ENCODE data around the gene TMEM150B.

Gene TMEM150B

GRCh38 chr19:55366790-55367189 is 41.6 kb upstream of the TMEM150B start:
- H3K9me3 ChIP-seq (ENCODE audit: control insufficient read depth in 1 of 2, low read length in 2 of 2) = no peaks in the 10 kb centered on the region
- H3K4me3 ChIP-seq (ENCODE audit: low read depth in 1 of 2, low read length in 2 of 2) = no peak overlapping the region
- no peaks in the 10 kb centered on the region for H3K36me3 ChIP-seq (ENCODE audit: control insufficient read depth in 1 of 2, insufficient read depth in 2 of 2, low read length in 2 of 2)
- no peak overlapping the region for H3K27ac ChIP-seq (ENCODE audit: low read depth, low read length)
- H3K27me3 ChIP-seq (ENCODE audit: control insufficient read depth in 1 of 2, insufficient read depth in 2 of 2, low read length in 2 of 2) = peaks cover 27 to 29% of the 10 kb centered on the region in 2 donors
- no peak overlapping the region for H3K9ac ChIP-seq (ENCODE audit: low read depth in 1 of 2, low read length in 2 of 2)
- H3K4me1 ChIP-seq (ENCODE audit: control insufficient read depth in 1 of 2, insufficient read depth in 2 of 2, low read length in 2 of 2) = no peaks in the 10 kb centered on the region

DNA sequence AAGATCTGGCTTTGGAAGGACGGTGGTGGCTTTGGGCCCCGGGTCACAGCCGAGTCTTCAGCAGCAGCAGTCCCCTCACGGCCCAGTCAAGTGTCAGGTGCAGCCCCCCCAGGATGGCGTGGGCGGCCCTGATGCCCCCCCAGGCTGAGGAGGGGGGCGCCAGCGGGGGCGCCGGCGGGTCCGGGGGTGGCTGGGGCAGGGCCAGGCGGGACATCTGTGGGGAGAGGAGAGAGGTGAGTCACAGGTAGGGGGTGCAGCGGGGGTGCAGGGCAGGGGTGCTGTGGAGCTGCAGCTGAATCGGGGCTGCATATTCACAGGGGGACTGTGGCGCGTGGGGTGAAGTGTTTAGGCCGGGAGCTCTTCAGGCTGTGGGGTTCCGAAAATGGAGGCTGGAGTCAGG is 40.8 kb upstream of the TMEM150B start:
- no peak overlapping the region for H3K4me3 ChIP-seq (ENCODE audit: low read depth in 1 of 2, low read length in 2 of 2)
- H3K27me3 ChIP-seq (ENCODE audit: control insufficient read depth in 1 of 2, insufficient read depth in 2 of 2, low read length in 2 of 2) = peaks cover 24% of the 10 kb centered on the region in 2 donors
- H3K27ac ChIP-seq (ENCODE audit: low read depth, low read length) = no peak overlapping the region

GRCh38 chr19:55365245-55365644 is 40.1 kb upstream of the TMEM150B start:
- Histone ChIP-seq H3K36me3 (ENCODE audit: control insufficient read depth in 1 of 2, insufficient read depth in 2 of 2, low read length in 2 of 2) (no peaks in the 10 kb centered on the region), H3K9me3 (ENCODE audit: control insufficient read depth in 1 of 2, low read length in 2 of 2) (no peaks in the 10 kb centered on the region), H3K27me3 (ENCODE audit: control insufficient read depth in 1 of 2, insufficient read depth in 2 of 2, low read length in 2 of 2) (peaks cover 18 to 20% of the 10 kb centered on the region in 2 donors), H3K4me1 (ENCODE audit: control insufficient read depth in 1 of 2, insufficient read depth in 2 of 2, low read length in 2 of 2) (no peaks in the 10 kb centered on the region), H3K9ac (ENCODE audit: low read depth in 1 of 2, low read length in 2 of 2) (no peak overlapping the region), H3K4me3 (ENCODE audit: low read depth in 1 of 2, low read length in 2 of 2) (no peak overlapping the region), H3K27ac (ENCODE audit: low read depth, low read length) (no peak overlapping the region)

More for the DNA sequence above, 40.8 kb upstream of the TMEM150B start:
- Histone ChIP-seq H3K4me1 (ENCODE audit: control insufficient read depth in 1 of 2, insufficient read depth in 2 of 2, low read length in 2 of 2) (no peaks in the 10 kb centered on the region), H3K36me3 (ENCODE audit: control insufficient read depth in 1 of 2, insufficient read depth in 2 of 2, low read length in 2 of 2) (no peaks in the 10 kb centered on the region), H3K9me3 (ENCODE audit: control insufficient read depth in 1 of 2, low read length in 2 of 2) (no peaks in the 10 kb centered on the region), H3K9ac (ENCODE audit: low read depth in 1 of 2, low read length in 2 of 2) (no peak overlapping the region)

DNA sequence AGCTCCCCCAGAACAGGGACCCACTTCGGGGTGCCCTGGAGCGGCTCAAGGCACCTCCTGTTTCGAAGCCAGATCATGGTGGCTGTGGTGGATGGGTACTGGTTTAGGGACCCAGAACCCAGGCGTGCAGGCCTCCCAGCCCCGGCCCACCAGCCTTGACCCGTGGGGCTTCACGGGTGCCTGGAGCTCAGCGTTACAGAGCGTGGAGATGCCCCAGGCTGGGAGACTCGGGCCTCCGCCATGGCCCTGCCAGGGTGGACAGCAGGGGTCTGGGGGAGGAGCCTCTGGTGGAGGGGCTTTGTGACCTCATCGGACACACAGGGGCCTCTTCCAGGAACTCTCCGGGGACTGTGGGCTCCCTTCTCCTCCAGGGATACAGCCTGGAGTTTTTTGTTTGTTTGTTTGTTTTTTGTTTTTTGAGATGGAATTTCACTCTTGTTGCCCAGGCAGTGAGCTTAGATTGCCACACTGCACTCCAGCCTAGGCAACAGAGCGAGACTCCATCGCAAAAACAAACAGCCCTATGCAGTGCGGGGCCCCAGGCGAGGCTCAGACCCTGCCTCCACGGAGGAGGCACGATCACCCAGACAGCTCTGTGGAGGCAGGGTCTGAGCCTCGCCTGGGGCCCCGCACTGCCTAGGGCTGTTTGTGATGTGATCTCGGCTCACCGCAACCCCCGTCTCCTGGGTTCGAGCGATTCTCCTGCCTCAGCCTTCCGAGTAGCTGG is 38.0 kb upstream of the TMEM150B start, which contains the start of gene GARIN5B:
GARIN5B (minus strand) TSS at position 271 of the 727 bp plus-strand sequence; CDS start at position 77, 194 bp downstream.
- Histone ChIP-seq H3K4me3 (ENCODE audit: low read depth in 1 of 2, low read length in 2 of 2) (no peak within 1 kb of the TSS), H3K9me3 (ENCODE audit: control insufficient read depth in 1 of 2, low read length in 2 of 2) (no peaks in the 10 kb centered on the region), H3K27me3 (ENCODE audit: control insufficient read depth in 1 of 2, insufficient read depth in 2 of 2, low read length in 2 of 2) (peaks cover under 1 to 4% of the 10 kb centered on the region in 2 donors), H3K36me3 (ENCODE audit: control insufficient read depth in 1 of 2, insufficient read depth in 2 of 2, low read length in 2 of 2) (no peaks in the 10 kb centered on the region), H3K27ac (ENCODE audit: low read depth, low read length) (no peak within 1 kb of the TSS), H3K9ac (ENCODE audit: low read depth in 1 of 2, low read length in 2 of 2) (no peak within 1 kb of the TSS), H3K4me1 (ENCODE audit: control insufficient read depth in 1 of 2, insufficient read depth in 2 of 2, low read length in 2 of 2) (no peaks in the 10 kb centered on the region)

- no peaks in the 10 kb centered on the region for H3K9me3 ChIP-seq (ENCODE audit: control insufficient read depth in 1 of 2, low read length in 2 of 2)
- no peak overlapping the region for H3K9ac ChIP-seq (ENCODE audit: low read depth in 1 of 2, low read length in 2 of 2)
- H3K36me3 ChIP-seq (ENCODE audit: control insufficient read depth in 1 of 2, insufficient read depth in 2 of 2, low read length in 2 of 2) = no peaks in the 10 kb centered on the region
- no peak overlapping the region for H3K4me3 ChIP-seq (ENCODE audit: low read depth in 1 of 2, low read length in 2 of 2)
- no peaks in the 10 kb centered on the region for H3K4me1 ChIP-seq (ENCODE audit: control insufficient read depth in 1 of 2, insufficient read depth in 2 of 2, low read length in 2 of 2)
- no peak overlapping the region for H3K27ac ChIP-seq (ENCODE audit: low read depth, low read length)
- H3K27me3 ChIP-seq (ENCODE audit: control insufficient read depth in 1 of 2, insufficient read depth in 2 of 2, low read length in 2 of 2) = no peaks in the 10 kb centered on the region
Observed at GRCh38 chr19:55362174-55362989, 37.2 kb upstream of the TMEM150B start.

DNA sequence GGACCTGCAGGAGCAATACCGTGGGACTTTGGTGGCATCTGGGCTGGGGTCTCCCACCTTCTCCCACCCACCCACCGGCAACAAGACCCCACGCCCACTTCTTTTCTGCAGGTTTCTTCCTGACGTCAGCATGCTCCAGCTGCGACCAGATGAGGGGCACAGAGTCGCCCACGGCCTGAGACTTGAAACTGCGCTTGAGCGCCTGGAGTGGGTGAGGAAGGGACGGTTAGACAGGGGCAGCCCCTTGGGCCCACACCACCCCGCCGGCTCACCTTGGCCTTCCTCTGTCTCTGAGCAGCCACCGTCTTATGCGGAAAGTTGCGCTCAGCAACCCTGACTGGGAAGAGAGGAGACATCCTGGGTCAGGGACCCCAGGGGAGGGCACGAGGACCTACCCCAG is 35.8 kb upstream of the TMEM150B start:
- no peaks in the 10 kb centered on the region for H3K36me3 ChIP-seq (ENCODE audit: control insufficient read depth in 1 of 2, insufficient read depth in 2 of 2, low read length in 2 of 2)
- H3K27me3 ChIP-seq (ENCODE audit: control insufficient read depth in 1 of 2, insufficient read depth in 2 of 2, low read length in 2 of 2) = peaks cover 0 to 3% of the 10 kb centered on the region in 2 donors
- no peaks in the 10 kb centered on the region for H3K4me1 ChIP-seq (ENCODE audit: control insufficient read depth in 1 of 2, insufficient read depth in 2 of 2, low read length in 2 of 2)
- H3K27ac ChIP-seq (ENCODE audit: low read depth, low read length) = no peak overlapping the region
- H3K4me3 ChIP-seq (ENCODE audit: low read depth in 1 of 2, low read length in 2 of 2) = no peak overlapping the region
- H3K9me3 ChIP-seq (ENCODE audit: control insufficient read depth in 1 of 2, low read length in 2 of 2) = no peaks in the 10 kb centered on the region
- no peak overlapping the region for H3K9ac ChIP-seq (ENCODE audit: low read depth in 1 of 2, low read length in 2 of 2)

DNA sequence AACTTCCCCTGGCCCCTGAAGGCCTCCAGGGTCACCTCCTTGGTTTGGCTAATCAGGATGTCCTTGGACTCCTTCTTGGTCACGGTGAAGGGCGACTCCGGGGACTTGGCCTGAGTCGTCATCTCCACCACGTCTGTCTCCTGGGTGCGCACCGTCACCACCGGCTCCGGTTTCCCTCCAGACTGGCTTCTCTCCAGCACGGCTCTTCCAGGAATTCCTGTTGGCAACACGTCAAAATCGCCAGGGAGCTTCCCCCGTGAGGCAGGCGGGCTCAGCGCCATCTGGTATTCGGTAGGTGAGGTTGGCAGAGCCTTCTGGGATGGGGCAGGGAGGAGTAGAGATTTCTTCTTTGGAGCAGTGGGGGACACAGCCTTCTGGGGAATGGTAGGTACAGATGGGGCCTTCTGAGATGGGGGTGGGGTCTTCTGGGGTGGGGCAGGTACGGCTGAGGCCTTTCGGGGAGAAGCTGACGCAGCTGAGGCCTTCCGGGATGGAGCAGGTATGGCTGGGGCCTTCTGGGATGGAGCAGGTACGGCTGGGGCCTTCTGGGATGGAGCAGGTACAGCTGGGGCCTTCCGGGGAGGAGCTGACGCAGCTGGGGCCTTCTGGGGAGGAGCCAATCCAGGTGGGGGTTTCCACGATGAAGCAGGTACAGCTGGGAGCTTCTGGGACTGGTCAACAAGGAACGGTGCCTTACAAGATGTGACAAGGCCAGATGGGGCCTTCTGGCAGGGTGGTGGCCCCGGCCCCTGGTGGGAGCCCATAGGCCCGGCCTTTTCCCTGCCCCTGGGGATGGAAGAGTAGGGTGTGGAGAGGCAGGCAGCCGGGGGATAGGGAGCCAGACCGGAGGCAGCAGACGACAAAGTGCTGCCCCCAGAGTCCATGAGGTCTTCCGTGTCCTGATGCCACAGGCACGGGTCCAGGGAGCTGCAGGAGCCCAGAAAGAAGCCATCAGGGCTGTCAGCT is 34.1 kb upstream of the TMEM150B start:
- no peaks in the 10 kb centered on the region for H3K9me3 ChIP-seq (ENCODE audit: control insufficient read depth in 1 of 2, low read length in 2 of 2)
- H3K36me3 ChIP-seq (ENCODE audit: control insufficient read depth in 1 of 2, insufficient read depth in 2 of 2, low read length in 2 of 2) = no peaks in the 10 kb centered on the region
- H3K4me1 ChIP-seq (ENCODE audit: control insufficient read depth in 1 of 2, insufficient read depth in 2 of 2, low read length in 2 of 2) = no peaks in the 10 kb centered on the region
- H3K27me3 ChIP-seq (ENCODE audit: control insufficient read depth in 1 of 2, insufficient read depth in 2 of 2, low read length in 2 of 2) = peaks cover 5 to 7% of the 10 kb centered on the region in 2 donors
- no peak overlapping the region for H3K9ac ChIP-seq (ENCODE audit: low read depth in 1 of 2, low read length in 2 of 2)
- H3K27ac ChIP-seq (ENCODE audit: low read depth, low read length) = no peak overlapping the region
- H3K4me3 ChIP-seq (ENCODE audit: low read depth in 1 of 2, low read length in 2 of 2) = no peak overlapping the region

DNA sequence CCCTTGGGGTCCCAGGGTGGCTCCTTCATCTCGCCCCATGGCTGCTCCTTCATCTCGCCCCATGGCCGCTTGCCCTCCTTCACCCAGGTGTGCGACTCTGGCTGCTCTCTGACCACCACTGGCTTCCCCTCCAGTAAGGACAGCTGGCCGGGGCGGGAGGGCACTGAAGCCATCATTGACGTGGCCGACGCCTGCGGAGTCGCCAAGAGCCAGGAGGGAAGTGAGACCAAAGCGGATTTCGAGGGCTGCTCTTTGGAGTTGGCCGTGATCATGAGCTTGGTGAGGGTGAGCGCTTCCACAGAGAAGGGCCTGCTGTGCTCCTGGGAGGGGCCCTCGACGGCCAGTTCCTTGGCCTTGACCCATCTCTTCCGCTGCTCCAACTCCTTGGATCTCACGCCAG is 33.4 kb upstream of the TMEM150B start:
- Histone ChIP-seq H3K4me3 (ENCODE audit: low read depth in 1 of 2, low read length in 2 of 2) (no peak overlapping the region), H3K9ac (ENCODE audit: low read depth in 1 of 2, low read length in 2 of 2) (no peak overlapping the region), H3K9me3 (ENCODE audit: control insufficient read depth in 1 of 2, low read length in 2 of 2) (no peaks in the 10 kb centered on the region), H3K36me3 (ENCODE audit: control insufficient read depth in 1 of 2, insufficient read depth in 2 of 2, low read length in 2 of 2) (no peaks in the 10 kb centered on the region), H3K27ac (ENCODE audit: low read depth, low read length) (no peak overlapping the region), H3K27me3 (ENCODE audit: control insufficient read depth in 1 of 2, insufficient read depth in 2 of 2, low read length in 2 of 2) (peaks cover 7 to 9% of the 10 kb centered on the region in 2 donors), H3K4me1 (ENCODE audit: control insufficient read depth in 1 of 2, insufficient read depth in 2 of 2, low read length in 2 of 2) (peaks cover 2 to 4% of the 10 kb centered on the region in 2 donors)

DNA sequence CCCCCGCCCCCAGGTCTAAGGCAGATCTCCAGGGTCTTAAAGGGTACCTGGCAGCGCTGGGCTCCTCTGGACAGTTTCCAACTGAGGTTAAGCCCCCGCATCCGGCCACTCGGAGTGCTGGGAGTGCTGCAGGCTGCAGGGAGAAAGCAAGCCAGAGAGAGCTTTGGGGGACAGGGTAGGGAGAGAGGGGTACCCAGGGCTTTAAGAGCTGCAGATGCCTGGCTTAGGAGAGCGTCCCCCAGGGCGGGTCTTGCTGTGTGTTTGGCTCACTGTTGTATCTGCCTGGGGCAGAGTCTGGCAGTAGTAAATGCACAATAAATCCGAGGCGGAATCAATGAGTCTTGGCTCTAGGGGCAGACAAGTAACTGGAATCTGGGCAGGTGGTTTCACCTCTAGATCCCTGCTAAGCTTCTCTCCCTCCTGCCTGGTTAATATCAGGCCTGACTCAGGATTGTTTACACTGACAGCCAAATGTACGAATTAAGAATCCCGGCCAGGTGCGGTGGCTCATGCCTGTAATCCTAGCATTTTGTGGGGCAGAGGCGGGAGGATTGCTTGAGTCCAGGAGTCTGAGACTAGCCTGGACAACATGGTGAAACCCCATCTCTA is 30.2 kb upstream of the TMEM150B start:
- no peak overlapping the region for H3K4me3 ChIP-seq (ENCODE audit: low read depth in 1 of 2, low read length in 2 of 2)
- H3K4me1 ChIP-seq (ENCODE audit: control insufficient read depth in 1 of 2, insufficient read depth in 2 of 2, low read length in 2 of 2) = peaks cover 17 to 28% of the 10 kb centered on the region in 2 donors
- H3K27ac ChIP-seq (ENCODE audit: low read depth, low read length) = no peak overlapping the region
- peaks cover 27 to 36% of the 10 kb centered on the region in 2 donors for H3K27me3 ChIP-seq (ENCODE audit: control insufficient read depth in 1 of 2, insufficient read depth in 2 of 2, low read length in 2 of 2)
- H3K9ac ChIP-seq (ENCODE audit: low read depth in 1 of 2, low read length in 2 of 2) = no peak overlapping the region
- H3K36me3 ChIP-seq (ENCODE audit: control insufficient read depth in 1 of 2, insufficient read depth in 2 of 2, low read length in 2 of 2) = no peaks in the 10 kb centered on the region
- H3K9me3 ChIP-seq (ENCODE audit: control insufficient read depth in 1 of 2, low read length in 2 of 2) = no peaks in the 10 kb centered on the region
